GM21737 (cell line): ENCODE measurements around the gene PAK6.

ENCODE experiments used
- ATAC-seq: cut with Tn5 transposase; IDR thresholded peaks from one replicate; pipeline ENCODE4 v1.9.1; 2021; ENCODE audit warnings: mild to moderate bottlenecking, moderate library complexity; ENCODE audit not compliant: unreplicated experiment

Gene PAK6

GRCh38 chr15:40255033-40255432 lies 16.2 kb downstream of the PAK6 start:
- no peak for ATAC-seq

DNA sequence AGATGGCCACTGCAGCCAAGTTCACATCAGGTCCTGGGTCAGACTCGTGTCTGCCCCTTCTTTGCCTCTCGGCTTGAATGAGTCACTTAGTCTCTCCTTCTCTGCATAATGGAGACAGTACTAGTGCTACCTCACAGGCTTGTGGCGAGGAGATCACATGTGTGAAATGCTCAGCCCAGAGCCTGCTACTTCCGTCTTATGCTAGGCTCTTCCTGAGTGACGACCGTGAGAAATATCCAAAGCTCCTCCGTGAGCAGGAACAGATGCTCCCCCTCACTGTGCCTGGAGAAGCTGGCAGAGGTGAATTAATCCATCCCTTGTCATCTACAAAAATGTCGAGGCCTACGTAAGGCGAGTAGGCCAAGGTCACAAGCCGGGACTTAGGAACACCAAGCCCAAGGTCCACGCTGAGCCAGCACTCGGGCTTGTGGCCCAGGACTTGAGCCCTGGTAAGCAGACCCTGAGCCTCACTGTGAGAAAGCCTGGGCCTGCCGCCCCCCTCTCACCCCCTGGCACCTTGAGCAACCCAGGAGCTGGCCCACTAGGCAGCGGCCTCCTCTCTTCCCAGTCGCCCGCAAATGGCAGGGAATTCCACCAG lies 17.9 kb downstream of the PAK6 start:
- no peak for ATAC-seq

DNA sequence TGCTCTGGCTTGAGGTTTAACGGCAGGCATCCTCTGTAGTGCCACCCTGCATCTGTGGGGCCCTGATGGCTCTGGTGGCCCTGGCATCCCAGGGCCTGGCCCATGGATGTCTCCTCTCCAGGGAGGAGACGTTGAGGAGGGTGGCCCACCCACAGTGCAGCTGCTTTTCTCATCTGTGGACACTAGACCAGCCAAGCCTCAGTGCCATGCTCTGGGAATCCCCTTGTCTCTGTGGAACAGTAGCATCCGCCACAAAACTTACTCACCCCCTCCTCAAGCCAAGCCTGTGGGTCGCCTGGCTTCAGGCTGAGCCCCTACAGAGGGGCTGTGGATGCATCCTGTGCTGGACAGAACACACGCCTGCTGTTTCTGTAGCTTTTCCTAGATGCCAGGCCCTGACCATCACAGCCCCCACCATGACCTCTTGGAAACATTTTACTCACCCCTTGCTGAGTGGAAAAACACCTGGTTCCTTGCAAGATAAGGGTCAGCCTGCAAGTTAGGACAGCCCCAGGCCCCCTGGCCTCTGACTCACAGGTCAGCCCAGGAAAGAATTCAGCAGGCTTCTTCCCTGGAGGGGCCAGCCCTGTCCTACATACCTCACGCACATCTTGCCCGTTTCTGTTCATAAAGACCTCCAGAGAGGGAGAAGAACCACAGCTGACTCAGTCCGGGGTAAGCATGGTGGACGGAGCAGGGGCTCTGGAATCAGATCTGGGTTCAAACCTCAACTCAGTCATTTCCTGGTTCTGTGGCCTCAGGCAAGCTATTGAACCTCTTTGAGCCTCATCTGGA lies 19.0 kb downstream of the PAK6 start:
- no peak for ATAC-seq

- no peak for ATAC-seq
Measured at GRCh38 chr15:40258544-40258943, 19.7 kb downstream of the PAK6 start.

DNA sequence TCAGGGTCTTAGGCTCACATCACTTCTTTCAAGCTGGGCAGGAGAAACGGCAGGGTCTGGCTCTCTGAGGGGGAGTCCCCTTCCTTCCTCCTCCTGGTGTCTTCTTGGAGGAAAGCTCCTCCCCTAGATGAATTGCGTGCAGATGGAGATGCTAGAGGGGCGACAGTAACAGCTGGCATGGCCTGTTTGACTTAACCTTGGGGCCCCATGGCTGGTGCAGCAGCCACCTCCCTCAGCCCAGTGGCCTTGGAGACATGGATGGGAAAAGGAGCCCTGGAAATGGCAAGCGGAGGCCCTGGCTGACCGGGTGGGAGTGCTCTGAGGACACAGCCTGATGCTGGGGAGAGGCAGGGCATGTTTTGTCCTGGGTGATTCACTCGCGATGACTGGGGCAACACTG lies 20.2 kb downstream of the PAK6 start:
- ATAC-seq, result no peak

- no peak for ATAC-seq
Measured at GRCh38 chr15:40263024-40263754, 24.3 kb downstream of the PAK6 start.

DNA sequence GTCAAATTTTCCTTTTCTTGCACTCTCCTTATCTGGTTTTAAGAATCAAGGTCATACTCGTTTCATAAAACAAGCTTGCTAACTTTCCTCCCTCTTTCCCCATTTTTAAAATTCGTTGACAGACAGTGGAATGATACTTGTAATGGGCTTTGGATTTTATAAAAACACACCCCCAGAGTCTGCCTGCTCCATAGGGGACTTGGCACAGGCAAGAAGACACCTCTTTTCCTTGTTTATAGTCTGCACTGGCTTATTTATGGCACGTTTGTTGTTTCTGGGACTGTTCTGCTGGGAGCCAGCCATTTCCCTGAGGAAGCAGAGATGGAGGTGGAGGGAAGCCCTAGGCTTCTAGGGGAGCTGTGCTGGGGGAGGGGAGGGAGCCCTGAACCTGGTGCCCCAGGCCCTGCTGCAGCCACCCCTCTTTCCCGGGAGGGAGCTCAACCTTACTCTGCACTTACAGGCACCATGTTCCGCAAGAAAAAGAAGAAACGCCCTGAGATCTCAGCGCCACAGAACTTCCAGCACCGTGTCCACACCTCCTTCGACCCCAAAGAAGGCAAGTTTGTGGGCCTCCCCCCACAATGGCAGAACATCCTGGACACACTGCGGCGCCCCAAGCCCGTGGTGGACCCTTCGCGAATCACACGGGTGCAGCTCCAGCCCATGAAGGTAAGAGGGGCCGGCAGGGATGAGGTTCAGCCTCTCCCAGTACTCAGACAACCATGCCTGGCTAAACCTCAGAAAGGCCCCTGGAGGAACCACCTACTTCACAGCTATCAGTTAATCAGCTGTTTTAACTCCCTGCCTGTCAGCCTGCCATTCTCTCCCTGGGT lies 25.7 kb downstream of the PAK6 start:
- ATAC-seq, result no peak

DNA sequence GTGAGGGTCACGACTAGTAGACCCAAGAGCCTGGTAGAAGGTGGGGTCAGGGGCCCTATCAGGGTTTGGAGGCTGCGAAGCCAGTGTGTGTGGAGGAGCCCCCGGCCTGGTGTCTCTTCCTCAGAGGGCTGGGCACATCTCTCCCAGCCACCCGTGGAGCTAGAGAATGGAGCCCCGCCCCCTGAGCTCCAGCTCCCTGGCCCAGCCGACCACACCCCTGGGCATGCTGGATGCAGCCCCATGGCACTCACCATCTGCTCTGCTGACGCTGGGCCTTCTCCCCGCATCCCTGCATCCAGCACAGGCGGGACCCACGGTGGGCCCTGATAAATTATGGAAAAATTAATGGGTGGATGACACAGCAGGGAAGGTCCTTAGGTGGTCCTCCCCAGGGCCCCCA lies 26.5 kb downstream of the PAK6 start:
- no peak for ATAC-seq

DNA sequence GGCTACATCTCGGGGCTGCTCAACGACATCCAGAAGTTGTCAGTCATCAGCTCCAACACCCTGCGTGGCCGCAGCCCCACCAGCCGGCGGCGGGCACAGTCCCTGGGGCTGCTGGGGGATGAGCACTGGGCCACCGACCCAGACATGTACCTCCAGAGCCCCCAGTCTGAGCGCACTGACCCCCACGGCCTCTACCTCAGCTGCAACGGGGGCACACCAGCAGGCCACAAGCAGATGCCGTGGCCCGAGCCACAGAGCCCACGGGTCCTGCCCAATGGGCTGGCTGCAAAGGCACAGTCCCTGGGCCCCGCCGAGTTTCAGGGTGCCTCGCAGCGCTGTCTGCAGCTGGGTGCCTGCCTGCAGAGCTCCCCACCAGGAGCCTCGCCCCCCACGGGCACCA lies 27.0 kb downstream of the PAK6 start:
- no peak for ATAC-seq

GRCh38 chr15:40266828-40267304 lies 28.0 kb downstream of the PAK6 start:
- ATAC-seq, result no peak

DNA sequence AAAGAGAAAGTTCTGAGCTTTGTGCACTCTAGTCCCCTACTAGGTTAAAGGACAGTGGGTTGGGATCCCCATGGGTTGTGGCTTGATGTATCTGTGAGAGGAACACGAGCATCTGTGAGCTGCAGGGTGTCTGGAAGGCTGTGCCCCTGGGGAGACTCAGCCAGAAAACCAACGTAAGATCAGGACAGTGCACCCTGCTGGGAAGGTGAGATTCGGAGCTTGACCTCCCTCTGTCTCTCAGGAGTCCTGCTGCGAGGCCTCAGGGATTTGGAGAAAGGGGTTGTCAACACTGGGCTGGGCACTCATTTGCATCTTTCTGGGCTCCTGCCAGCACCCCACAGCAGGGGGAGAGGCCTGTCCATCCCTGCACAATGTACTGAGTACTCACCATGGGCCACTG lies 28.8 kb downstream of the PAK6 start:
- ATAC-seq, result no peak

DNA sequence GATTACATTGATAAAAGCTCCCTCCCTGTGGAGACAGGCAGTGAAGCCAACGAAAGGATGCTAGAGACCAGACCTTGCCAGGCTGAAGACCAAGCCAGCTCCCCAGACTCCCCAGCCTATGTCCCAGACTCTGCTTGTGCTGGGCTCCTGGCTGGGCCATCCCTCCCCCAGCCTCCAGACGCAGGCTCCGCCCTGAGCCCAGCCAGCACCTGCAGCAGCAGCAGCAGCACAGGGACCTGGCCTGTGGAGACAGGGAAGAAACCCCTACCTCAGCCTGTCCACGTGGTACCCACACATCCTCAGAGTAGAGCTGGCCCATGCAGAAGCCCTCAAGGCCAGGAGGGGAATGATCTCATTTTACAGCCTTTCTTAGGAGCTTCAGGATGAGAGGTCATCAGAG lies 30.7 kb downstream of the PAK6 start:
- ATAC-seq, result no peak

DNA sequence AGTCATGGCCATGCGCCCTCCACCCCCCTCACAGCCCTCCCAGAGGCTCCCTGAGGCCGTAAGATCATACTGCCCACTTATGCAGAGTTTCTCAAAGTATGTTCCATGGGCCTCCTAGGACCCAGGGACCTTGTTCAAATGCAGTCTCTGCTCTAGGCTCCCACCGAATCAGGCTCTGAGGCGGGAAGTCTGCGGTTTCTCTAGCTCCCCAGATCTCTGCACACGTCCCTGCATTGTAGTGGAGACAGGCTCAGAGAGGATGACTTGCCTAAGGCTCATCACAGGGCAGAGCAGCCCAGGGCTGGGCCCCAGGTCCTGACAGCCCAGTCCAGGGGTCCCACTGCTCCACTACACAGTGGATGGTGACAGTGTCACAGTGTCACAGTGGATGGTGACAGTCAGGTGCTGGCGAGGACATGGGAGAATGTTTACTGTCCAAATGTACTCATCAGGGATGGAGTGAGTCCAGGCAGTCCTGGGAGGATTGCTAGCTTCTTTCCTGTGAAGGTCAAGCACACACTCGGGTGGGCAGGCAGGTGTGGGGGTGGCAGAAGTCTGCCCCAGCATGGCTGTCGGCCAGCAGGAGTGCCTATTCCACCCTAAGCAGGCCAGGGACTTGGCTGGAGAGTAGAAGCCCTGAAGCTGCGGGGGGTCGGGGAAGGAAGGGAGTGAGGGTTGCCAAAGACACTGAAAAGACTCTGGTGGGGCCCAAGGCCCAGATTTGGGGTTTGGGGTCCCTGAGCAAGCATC lies 31.6 kb downstream of the PAK6 start:
- ATAC-seq, result no peak

DNA sequence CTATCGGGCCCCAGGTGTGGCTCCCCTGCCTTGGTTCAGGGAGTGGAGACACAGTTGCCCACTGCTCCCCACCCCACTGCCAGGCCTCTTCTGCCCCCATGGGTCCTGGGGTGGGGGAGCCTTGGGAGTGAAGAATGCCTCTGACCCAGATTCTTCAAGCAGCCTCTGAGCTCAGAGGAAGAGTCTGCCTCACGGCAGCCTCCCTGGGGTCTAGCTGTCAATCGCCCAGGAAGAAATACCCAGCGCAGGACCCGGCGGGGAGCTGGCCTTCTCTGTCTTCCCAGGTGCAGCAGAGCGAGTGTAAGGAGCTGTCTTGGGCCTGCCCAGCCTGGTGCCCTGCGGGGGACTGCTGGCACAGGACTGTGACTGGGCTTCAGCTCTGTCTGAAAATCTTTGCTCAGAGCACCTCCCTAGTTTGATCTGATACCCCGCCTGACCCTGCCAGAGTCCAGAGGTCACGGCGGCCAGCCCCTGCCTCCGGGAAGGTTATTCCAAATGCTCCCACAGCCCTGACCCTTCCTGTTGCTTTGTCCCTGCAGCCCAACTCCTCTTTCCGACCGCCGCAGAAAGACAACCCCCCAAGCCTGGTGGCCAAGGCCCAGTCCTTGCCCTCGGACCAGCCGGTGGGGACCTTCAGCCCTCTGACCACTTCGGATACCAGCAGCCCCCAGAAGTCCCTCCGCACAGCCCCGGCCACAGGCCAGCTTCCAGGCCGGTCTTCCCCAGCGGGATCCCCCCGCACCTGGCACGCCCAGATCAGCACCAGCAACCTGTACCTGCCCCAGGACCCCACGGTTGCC lies 33.0 kb downstream of the PAK6 start:
- ATAC-seq, result no peak

- no peak for ATAC-seq
Measured at GRCh38 chr15:40272485-40273056, 33.7 kb downstream of the PAK6 start.

- no peak for ATAC-seq
Measured at GRCh38 chr15:40273428-40273827, 34.6 kb downstream of the PAK6 start.

- ATAC-seq, result no peak
Measured at GRCh38 chr15:40274350-40275274, 35.7 kb downstream of the PAK6 start.

DNA sequence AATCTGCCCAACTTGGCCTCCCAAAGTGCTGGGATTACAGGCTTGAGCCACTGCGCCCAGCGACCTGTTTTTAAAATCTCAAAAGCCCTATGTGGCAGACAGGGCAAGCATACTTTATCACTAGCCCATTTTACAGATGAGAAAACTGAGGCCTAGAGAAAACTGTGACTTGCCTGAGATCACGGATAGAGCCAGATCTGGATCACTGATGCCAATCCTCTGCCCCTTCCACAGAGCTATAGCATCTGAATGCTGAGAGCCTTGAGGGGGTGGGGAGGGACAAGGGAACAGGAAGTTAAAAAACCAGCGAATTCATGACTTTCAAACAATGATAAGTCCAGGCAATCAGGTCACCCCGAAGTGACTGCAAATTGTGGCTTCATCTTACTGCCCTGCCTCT lies 36.7 kb downstream of the PAK6 start:
- no peak for ATAC-seq
